HepG2 (cell line): ENCODE data around the gene IQCH. TPM values are rescaled to one million over a fixed set of nuclear protein-coding genes. Genes with fewer than 3 reads are reported as not detected.

Source experiments
- ATAC-seq: fragments of 200-7000 bp; cut with Tn5 transposase; 3 replicates; pipeline ENCODE4 v1.9.1; 2020; ENCODE audit warnings: mild to moderate bottlenecking, moderate library complexity
- BruUV-seq: library from RNA; stranded (reverse); fragments of 400-500 nt; replicated peaks from 2 replicates; lab custom pipeline; 2021; lab: Mats Ljungman, UMichigan
- CTCF ChIA-PET: fragments of 300-600 bp; formaldehyde crosslinking; extraction: SDS; loops from one replicate; lab custom pipeline; 2021; ENCODE audit warnings: low total read pairs, inconsistent platforms, low intra/inter-chr PET ratio; lab: Yijun Ruan, JAX
- POLR2A ChIA-PET: fragments of 350-600 bp; sonication (Branson Sonifier 250); formaldehyde crosslinking; loops from one replicate; lab custom pipeline; 2020; ENCODE audit warnings: antibody characterized with exemption, inconsistent platforms; lab: Yijun Ruan, JAX
- DNase-seq: peaks from one replicate; pipeline ENCODE4 v3.0.0-alpha.2; 2015; ENCODE audit warnings: low spot score
- FAIRE-seq: peaks from 3 replicates; lab custom pipeline; 2011; peaks lifted over from hg19 to GRCh38; lab: Jason Lieb, UNC
- H2AFZ ChIP-seq: one replicate; pipeline ENCODE4 v1.6.1; 2011; ENCODE audit warnings: low read length, inconsistent platforms
- H3K27ac ChIP-seq: fragments of 300-600 bp; 3 replicates; pipeline ENCODE4 v1.8.0; 2011; ENCODE audit warnings: mixed run types, mild to moderate bottlenecking, mixed read lengths, low read length, inconsistent platforms; ENCODE audit not compliant: insufficient read depth; ENCODE audit errors: extremely low read length
- H3K27me3 ChIP-seq, 2 experiments: fragments of 200-600 bp in 1 of 2; 2 replicates in 1 of 2; 3 replicates in 1 of 2; pipeline versions ENCODE4 v1.6.0 to v1.8.0; 2011; ENCODE audit warnings: low read length in 2 of 2, mild to moderate bottlenecking in 2 of 2, moderate library complexity in 2 of 2, inconsistent platforms in 1 of 2; ENCODE audit not compliant: insufficient read depth in 2 of 2, control insufficient read depth in 1 of 2
- H3K36me3 ChIP-seq, 2 experiments: fragments of 200-600 bp in 1 of 2; replicated peaks in 1 of 2; 2 replicates in 1 of 2; 3 replicates in 1 of 2; pipeline versions ENCODE4 v1.5.1 to v1.8.0; 2011; ENCODE audit warnings: low read length in 2 of 2, inconsistent platforms in 1 of 2; ENCODE audit not compliant: insufficient read depth in 2 of 2, control insufficient read depth in 1 of 2
- H3K4me1 ChIP-seq: 2 replicates; pipeline ENCODE4 v1.5.1; 2012; ENCODE audit warnings: low read length, inconsistent platforms; ENCODE audit not compliant: insufficient read depth
- H3K4me2 ChIP-seq: 2 replicates; pipeline ENCODE4 v1.6.0; 2011; ENCODE audit warnings: low read depth, low read length, inconsistent platforms
- H3K4me3 ChIP-seq, 3 experiments: fragments of 200-600 bp in 1 of 3; sonication (generic), shearing (Covaris generic) in 1 of 3; replicated peaks in 1 of 3; 2 replicates each; pipeline ENCODE4 v1.5.1; 2011 to 2016; ENCODE audit warnings: low read length in 3 of 3, inconsistent platforms in 2 of 3, low read depth in 2 of 3, mild to moderate bottlenecking in 2 of 3, control low read depth in 1 of 3, mixed read lengths in 1 of 3; ENCODE audit not compliant: insufficient read depth in 1 of 3
- H3K79me2 ChIP-seq: one replicate; pipeline ENCODE4 v1.6.1; 2011; ENCODE audit warnings: low read length, inconsistent platforms; ENCODE audit not compliant: insufficient read depth
- H3K9ac ChIP-seq: 2 replicates; pipeline ENCODE4 v1.6.0; 2011; ENCODE audit warnings: mild to moderate bottlenecking, low read depth, low read length, inconsistent platforms; ENCODE audit not compliant: insufficient read depth
- H3K9me3 ChIP-seq: 2 replicates; pipeline ENCODE4 v1.5.1; 2012; ENCODE audit warnings: mild to moderate bottlenecking, low read length
- H4K20me1 ChIP-seq: 2 replicates; pipeline ENCODE4 v1.6.0; 2011; ENCODE audit warnings: inconsistent platforms, mild to moderate bottlenecking, low read length, moderate library complexity; ENCODE audit not compliant: insufficient read depth
- ASH2L ChIP-seq: fragments of 300-600, 200-600 bp; sonication (generic); IDR thresholded peaks from 2 replicates; pipeline ENCODE4 v1.7.0; 2017; ENCODE audit warnings: low read depth, mild to moderate bottlenecking, moderate library complexity, mixed read lengths, low read length; ENCODE audit not compliant: insufficient read length
- CENPX ChIP-seq: sonication (generic); formaldehyde crosslinking; IDR thresholded peaks from 2 replicates; pipeline ENCODE4 v1.9.0; 2021; ENCODE audit warnings: mild to moderate bottlenecking, missing genetic modification reagents, moderate library complexity
- MED13 ChIP-seq: sonication (generic); formaldehyde crosslinking; IDR thresholded peaks from 2 replicates; pipeline ENCODE4 v1.5.0; 2020; ENCODE audit warnings: missing genetic modification reagents
- NFKBIZ ChIP-seq: IDR thresholded peaks from 2 replicates; pipeline ENCODE4 v1.6.1; 2018; ENCODE audit warnings: missing genetic modification reagents, missing compliant biosample characterization
- ZNF775 ChIP-seq: sonication (generic); formaldehyde crosslinking; IDR thresholded peaks from 2 replicates; pipeline ENCODE4 v1.4.0; 2020; ENCODE audit warnings: missing genetic modification reagents, mild to moderate bottlenecking, moderate library complexity, borderline replicate concordance
- ZNF792 ChIP-seq: IDR thresholded peaks from 2 replicates; pipeline ENCODE4 v1.6.1; 2016
- WGBS: methylation state at CpG from one replicate; pipeline ENCODE4 v1.1.6; 2017; ENCODE audit warnings: low lambda C conversion rate; 5-methylcytosine and 5-hydroxymethylcytosine counted together
- in situ Hi-C: cut with HindIII; loops from 2 replicates; pipeline ENCODE4 v1.10.0; 2017; ENCODE audit warnings: low pct_unique_long_range_greater_than_20kb; ENCODE audit not compliant: extremely low pct_ligation_motif_present
- intact Hi-C: fragments of 100-400 bp; cut with micrococcal nuclease; formaldehyde crosslinking; loops from one replicate; pipeline ENCODE4 v1.10.0; 2022; ENCODE audit not compliant: unreplicated experiment
- polyA plus RNA-seq, 8 experiments: library from polyadenylated mRNA; depleted of rRNA in 3 of 8; stranded (reverse) in 7 of 8; unstranded in 1 of 8; fragments of >200 nt; fragmentation: Illumina TruSeq in 4 of 8; extraction: Trizol in 4 of 8; gene quantifications; 2 replicates each; pipeline versions ENCODE4 v1.2.1 to v1.2.3, GENCODE V29; 2011 to 2016; ENCODE audit warnings: low read depth in 4 of 8, missing spikeins in 1 of 8, mixed read lengths in 1 of 8; ENCODE audit not compliant: insufficient read depth in 1 of 8
- total RNA-seq, 5 experiments: library from RNA; depleted of rRNA; stranded (reverse); fragments of >200 nt; fragmentation: Illumina TruSeq; extraction: Trizol; gene quantifications; 2 replicates each; pipeline ENCODE4 v1.2.3, GENCODE V29; 2016; ENCODE audit warnings: low read depth in 1 of 5
- TF ChIP-seq, protein P1 (sequence below): sonication (generic); formaldehyde crosslinking; IDR thresholded peaks from 2 replicates; pipeline ENCODE4 v1.4.0; 2020; ENCODE audit warnings: missing genetic modification reagents, borderline replicate concordance
- TF ChIP-seq, protein P2 (sequence below): fragments of 450-650 bp; IDR thresholded peaks from 2 replicates; pipeline ENCODE4 v1.6.1; 2017

IQCH gene
- total and polyA plus RNA-seq, 2 of the 13 experiments (the other 11 are each of a cell fraction or from before 2014, with no cell fraction given), result 0.16 to 0.55 TPM

DNA sequence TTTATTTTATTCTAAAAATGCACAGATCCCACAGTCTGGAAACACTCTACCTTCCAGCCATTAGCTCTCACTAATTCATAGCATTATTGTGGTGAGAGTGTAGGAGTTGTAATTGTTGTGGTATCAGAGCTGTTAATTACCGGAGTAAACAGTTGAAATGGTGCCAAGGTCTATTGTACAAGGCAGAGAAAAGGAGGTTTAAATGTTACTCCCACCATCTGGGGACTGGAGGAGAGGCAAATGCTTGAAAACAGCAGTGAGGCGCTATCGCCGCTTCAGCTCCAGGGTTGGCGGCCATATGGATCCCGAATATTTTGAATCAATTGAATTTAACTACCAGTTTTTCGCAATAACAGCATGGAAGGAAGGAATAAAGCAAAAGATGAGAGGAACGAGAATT, 153.2 kb downstream of the IQCH start (continued):
- no peak for TF ChIP-seq ASH2L
- TF ChIP-seq, all 625 proteins: peak for 0

DNA sequence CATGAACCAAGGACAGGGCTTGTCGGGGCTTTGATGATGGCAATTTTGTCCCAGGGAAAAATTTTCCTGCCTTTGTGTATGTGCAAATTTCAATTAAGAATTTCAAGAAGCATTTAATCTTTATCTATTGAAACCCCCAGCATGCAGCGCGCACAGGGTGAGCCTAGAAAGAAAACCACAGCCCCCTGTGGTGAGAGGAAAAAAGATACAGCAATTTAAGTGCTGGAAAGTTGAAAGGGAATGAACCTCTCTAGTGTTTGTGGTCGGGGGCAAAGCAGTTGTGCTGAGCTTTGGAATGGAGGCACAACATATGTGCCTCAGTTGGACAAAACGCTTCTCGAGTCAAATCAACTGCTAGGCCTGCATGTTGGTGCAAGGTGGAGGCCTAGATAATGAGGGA, 154.6 kb downstream of the IQCH start:
- Histone ChIP-seq H3K27ac (no peak overlapping the region), H4K20me1 (no peaks in the 10 kb centered on the region), H3K36me3 (no peaks in the 10 kb centered on the region), H3K79me2 (no peaks in the 10 kb centered on the region), H3K9me3 (no peaks in the 10 kb centered on the region), H3K4me1 (no peaks in the 10 kb centered on the region), H2AFZ (no peak overlapping the region), H3K9ac (no peak overlapping the region), H3K4me3 (no peak overlapping the region), H3K4me2 (no peak overlapping the region), H3K27me3 (no peaks in the 10 kb centered on the region)
- no peak for FAIRE-seq
- WGBS, result 79% methylated on average over 6 of the region's 6 CpGs
- TF ChIP-seq NFKBIZ (CRISPR knock-in tag) (no peak), CENPX (CRISPR knock-in tag) (no peak), ZNF775 (CRISPR knock-in tag) (no peak), ZNF792 (CRISPR knock-in tag) (no peak), MED13 (no peak)
- TF ChIP-seq, protein P1, sequence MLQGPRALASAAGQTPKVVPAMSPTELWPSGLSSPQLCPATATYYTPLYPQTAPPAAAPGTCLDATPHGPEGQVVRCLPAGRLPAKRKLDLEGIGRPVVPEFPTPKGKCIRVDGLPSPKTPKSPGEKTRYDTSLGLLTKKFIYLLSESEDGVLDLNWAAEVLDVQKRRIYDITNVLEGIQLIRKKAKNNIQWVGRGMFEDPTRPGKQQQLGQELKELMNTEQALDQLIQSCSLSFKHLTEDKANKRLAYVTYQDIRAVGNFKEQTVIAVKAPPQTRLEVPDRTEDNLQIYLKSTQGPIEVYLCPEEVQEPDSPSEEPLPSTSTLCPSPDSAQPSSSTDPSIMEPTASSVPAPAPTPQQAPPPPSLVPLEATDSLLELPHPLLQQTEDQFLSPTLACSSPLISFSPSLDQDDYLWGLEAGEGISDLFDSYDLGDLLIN, result no peak
- TF ChIP-seq, protein P2, sequence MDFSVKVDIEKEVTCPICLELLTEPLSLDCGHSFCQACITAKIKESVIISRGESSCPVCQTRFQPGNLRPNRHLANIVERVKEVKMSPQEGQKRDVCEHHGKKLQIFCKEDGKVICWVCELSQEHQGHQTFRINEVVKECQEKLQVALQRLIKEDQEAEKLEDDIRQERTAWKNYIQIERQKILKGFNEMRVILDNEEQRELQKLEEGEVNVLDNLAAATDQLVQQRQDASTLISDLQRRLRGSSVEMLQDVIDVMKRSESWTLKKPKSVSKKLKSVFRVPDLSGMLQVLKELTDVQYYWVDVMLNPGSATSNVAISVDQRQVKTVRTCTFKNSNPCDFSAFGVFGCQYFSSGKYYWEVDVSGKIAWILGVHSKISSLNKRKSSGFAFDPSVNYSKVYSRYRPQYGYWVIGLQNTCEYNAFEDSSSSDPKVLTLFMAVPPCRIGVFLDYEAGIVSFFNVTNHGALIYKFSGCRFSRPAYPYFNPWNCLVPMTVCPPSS, result no peak
- CTCF ChIA-PET, result no interaction called here
- BruUV-seq, result no TSS peak
- POLR2A ChIA-PET, result no interaction called here
- no peak for DNase-seq
- in situ Hi-C loops, result no loop called here
- no peak for ATAC-seq
- intact Hi-C loops, result no loop called here
